Activated gamma-delta T cell (primary cell): ENCODE results near the gene NOP9.
"Not testable (repeated sequence)": the region's sequence is repeated elsewhere in the genome, so short reads cannot be mapped to it uniquely, and the experiment has no call there.

Experiments used
- DNase-seq: peaks from one replicate; lab custom pipeline; 2025; lab: John Stamatoyannopoulos, UW

NOP9 gene

GRCh38 chr14:24310265-24310645 is 10.6 kb downstream of the NOP9 start:
- DNase-seq: no peak

GRCh38 chr14:24310646-24311604 is 11.3 kb downstream of the NOP9 start, which contains the start of gene LTB4R:
TSS of gene LTB4R (plus strand) at chr14:24311502. CDS start at chr14:24315652, 4,150 bp downstream.
- peak; percentile 66 for DNase-seq

GRCh38 chr14:24311837-24312615 is 12.4 kb downstream of the NOP9 start:
- no peak for DNase-seq

GRCh38 chr14:24312736-24313507 is 13.3 kb downstream of the NOP9 start:
- no peak for DNase-seq

GRCh38 chr14:24313913-24314312 is 14.3 kb downstream of the NOP9 start:
- DNase-seq: no peak

GRCh38 chr14:24314377-24315193 is 14.9 kb downstream of the NOP9 start:
- DNase-seq: no peak

GRCh38 chr14:24315243-24315806 is 15.7 kb downstream of the NOP9 start:
- DNase-seq: no peak

GRCh38 chr14:24315807-24316596 is 16.4 kb downstream of the NOP9 start:
- no peak for DNase-seq

GRCh38 chr14:24316597-24316950 is 16.9 kb downstream of the NOP9 start:
- no peak for DNase-seq

- no peak for DNase-seq
Observed at GRCh38 chr14:24317141-24317928, 17.7 kb downstream of the NOP9 start.

- no peak for DNase-seq
Observed at GRCh38 chr14:24321212-24321975, 21.7 kb downstream of the NOP9 start.

- no peak for DNase-seq
Observed at GRCh38 chr14:24322672-24323071, 23.0 kb downstream of the NOP9 start.

- no peak for DNase-seq
Observed at GRCh38 chr14:24323341-24323740, 23.7 kb downstream of the NOP9 start.

GRCh38 chr14:24324024-24324423 is 24.4 kb downstream of the NOP9 start:
- no peak for DNase-seq

GRCh38 chr14:24325041-24325530 is 25.4 kb downstream of the NOP9 start:
- no peak for DNase-seq

- DNase-seq: no peak
Observed at GRCh38 chr14:24325963-24326362, 26.3 kb downstream of the NOP9 start.

- no peak for DNase-seq
Observed at GRCh38 chr14:24327303-24327702, 27.7 kb downstream of the NOP9 start.

- DNase-seq: not testable (repeated sequence)
Observed at GRCh38 chr14:24327914-24328313, 28.3 kb downstream of the NOP9 start.
